Endodermal cell (in vitro differentiated cells): ENCODE data around the gene MACROD2. TPM values are rescaled to one million over a fixed set of nuclear protein-coding genes. Genes with fewer than 3 reads are reported as not detected.
A peak's percentile ranks its signal among the peaks of the same experiment; 100 is the strongest.

Source experiments
- DNase-seq: peaks from one replicate; pipeline ENCODE4 v3.0.0-alpha.2; 2017
- H3K27ac ChIP-seq: 2 replicates; pipeline ENCODE4 v1.5.1; 2013; ENCODE audit warnings: mild to moderate bottlenecking, low read depth, low read length, moderate library complexity
- H3K27me3 ChIP-seq: 2 replicates; pipeline ENCODE4 v1.6.1; 2013; ENCODE audit warnings: mild to moderate bottlenecking, low read length, moderate library complexity; ENCODE audit not compliant: insufficient read depth, control insufficient read depth, poor library complexity, severe bottlenecking
- H3K36me3 ChIP-seq: 2 replicates; pipeline ENCODE4 v1.7.0; 2013; ENCODE audit warnings: mild to moderate bottlenecking, low read length, moderate library complexity; ENCODE audit not compliant: control insufficient read depth, insufficient read depth
- H3K4me1 ChIP-seq: one replicate; pipeline ENCODE4 v1.7.0; 2013; ENCODE audit warnings: low read length; ENCODE audit not compliant: control insufficient read depth, insufficient read depth
- H3K4me3 ChIP-seq: 2 replicates; pipeline ENCODE4 v1.5.1; 2013; ENCODE audit warnings: mild to moderate bottlenecking, low read length, moderate library complexity
- H3K9ac ChIP-seq: 2 replicates; pipeline ENCODE4 v1.6.1; 2013; ENCODE audit warnings: mild to moderate bottlenecking, low read length, moderate library complexity; ENCODE audit not compliant: poor library complexity, severe bottlenecking; ENCODE audit errors: extremely low read depth
- H3K9me3 ChIP-seq: 2 replicates; pipeline ENCODE4 v1.6.1; 2013; ENCODE audit warnings: mild to moderate bottlenecking, low read length, moderate library complexity; ENCODE audit not compliant: control insufficient read depth
- H3K27ac Mint-ChIP-seq: 2 replicates; pipeline ENCODE4 v1.8.0; 2020; ENCODE audit warnings: mixed read lengths
- H3K27me3 Mint-ChIP-seq: 2 replicates; pipeline ENCODE4 v1.8.0; 2021; ENCODE audit warnings: mild to moderate bottlenecking, mixed read lengths; ENCODE audit not compliant: insufficient read depth
- H3K36me3 Mint-ChIP-seq: 2 replicates; pipeline ENCODE4 v1.8.0; 2020; ENCODE audit warnings: low read depth, mixed read lengths
- H3K4me1 Mint-ChIP-seq: 2 replicates; pipeline ENCODE4 v1.8.0; 2020; ENCODE audit warnings: mixed read lengths
- H3K4me3 Mint-ChIP-seq: 2 replicates; pipeline ENCODE4 v1.8.0; 2020; ENCODE audit warnings: mild to moderate bottlenecking, moderate library complexity, mixed read lengths
- H3K9me3 Mint-ChIP-seq: 2 replicates; pipeline ENCODE4 v1.8.0; 2020; ENCODE audit warnings: mild to moderate bottlenecking, mixed read lengths
- WGBS, 2 experiments: methylation state at CpG; one replicate each; pipeline versions ENCODE4 v1.1.5 to v1.1.7; 2013; ENCODE audit warnings: missing lambda C conversion rate in 2 of 2, mixed read lengths in 1 of 2; ENCODE audit not compliant: insufficient coverage in 1 of 2, insufficient read length in 1 of 2; 5-methylcytosine and 5-hydroxymethylcytosine counted together
- total RNA-seq, 2 donors: library from RNA; stranded (reverse); fragmentation: NEBNext Ultra II Directional in 1 of 2; extraction: Animal tissue kit (Norgen Biotek cat#: 25700) in 1 of 2; gene quantifications; 2 replicates in 1 of 2; 3 replicates in 1 of 2; pipeline ENCODE4 v1.2.1, GENCODE V29; 2021
- TF ChIP-seq, protein P1 (sequence below): fragments of 200-600 bp; sonication (generic); conservative IDR thresholded peaks from 2 replicates; pipeline ENCODE4 v1.5.0; 2021; ENCODE audit warnings: antibody characterized with exemption, mild to moderate bottlenecking

MACROD2 gene
- total RNA-seq, 2 donors from 2014 or later = 2.3 to 4.8 TPM

DNA sequence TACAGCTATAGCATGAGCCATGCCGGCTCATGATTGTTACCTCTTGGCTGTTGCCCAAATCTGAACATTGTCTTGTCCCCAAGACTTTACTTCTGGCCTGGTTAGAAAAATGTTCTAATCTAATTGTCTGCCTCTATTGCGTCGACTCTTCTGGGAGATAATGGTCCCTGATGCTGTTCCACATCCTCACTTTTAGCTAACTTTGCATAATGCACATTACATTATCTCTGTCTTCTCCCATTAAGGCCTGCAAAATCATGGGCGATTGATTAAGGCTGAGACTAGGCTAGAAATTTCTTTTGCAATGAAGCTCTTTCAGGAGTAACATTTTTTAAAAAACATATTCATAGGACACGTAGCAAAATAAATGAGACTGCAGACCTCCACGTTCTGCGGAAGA lies 1616.9 kb downstream of the MACROD2 start:
- no peak overlapping the region for H3K9ac ChIP-seq
- Mint-ChIP-seq H3K27ac (no peak overlapping the region), H3K27me3 (no peaks in the 10 kb centered on the region), H3K4me3 (no peak overlapping the region), H3K36me3 (no peaks in the 10 kb centered on the region), H3K4me1 (peaks cover 8% of the 10 kb centered on the region), H3K9me3 (no peaks in the 10 kb centered on the region)
- no peak for DNase-seq
- H3K27me3 ChIP-seq = no peaks in the 10 kb centered on the region
- no peaks in the 10 kb centered on the region for H3K36me3 ChIP-seq
- H3K4me1 ChIP-seq = peaks cover 12% of the 10 kb centered on the region
- H3K9me3 ChIP-seq = no peaks in the 10 kb centered on the region
- TF ChIP-seq, protein P1, sequence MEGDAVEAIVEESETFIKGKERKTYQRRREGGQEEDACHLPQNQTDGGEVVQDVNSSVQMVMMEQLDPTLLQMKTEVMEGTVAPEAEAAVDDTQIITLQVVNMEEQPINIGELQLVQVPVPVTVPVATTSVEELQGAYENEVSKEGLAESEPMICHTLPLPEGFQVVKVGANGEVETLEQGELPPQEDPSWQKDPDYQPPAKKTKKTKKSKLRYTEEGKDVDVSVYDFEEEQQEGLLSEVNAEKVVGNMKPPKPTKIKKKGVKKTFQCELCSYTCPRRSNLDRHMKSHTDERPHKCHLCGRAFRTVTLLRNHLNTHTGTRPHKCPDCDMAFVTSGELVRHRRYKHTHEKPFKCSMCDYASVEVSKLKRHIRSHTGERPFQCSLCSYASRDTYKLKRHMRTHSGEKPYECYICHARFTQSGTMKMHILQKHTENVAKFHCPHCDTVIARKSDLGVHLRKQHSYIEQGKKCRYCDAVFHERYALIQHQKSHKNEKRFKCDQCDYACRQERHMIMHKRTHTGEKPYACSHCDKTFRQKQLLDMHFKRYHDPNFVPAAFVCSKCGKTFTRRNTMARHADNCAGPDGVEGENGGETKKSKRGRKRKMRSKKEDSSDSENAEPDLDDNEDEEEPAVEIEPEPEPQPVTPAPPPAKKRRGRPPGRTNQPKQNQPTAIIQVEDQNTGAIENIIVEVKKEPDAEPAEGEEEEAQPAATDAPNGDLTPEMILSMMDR = no peak
- no peak overlapping the region for H3K27ac ChIP-seq
- 93 to 94% methylated on average over 5 to 7 of the region's 7 CpGs for WGBS, 2 experiments
- no peak overlapping the region for H3K4me3 ChIP-seq

DNA sequence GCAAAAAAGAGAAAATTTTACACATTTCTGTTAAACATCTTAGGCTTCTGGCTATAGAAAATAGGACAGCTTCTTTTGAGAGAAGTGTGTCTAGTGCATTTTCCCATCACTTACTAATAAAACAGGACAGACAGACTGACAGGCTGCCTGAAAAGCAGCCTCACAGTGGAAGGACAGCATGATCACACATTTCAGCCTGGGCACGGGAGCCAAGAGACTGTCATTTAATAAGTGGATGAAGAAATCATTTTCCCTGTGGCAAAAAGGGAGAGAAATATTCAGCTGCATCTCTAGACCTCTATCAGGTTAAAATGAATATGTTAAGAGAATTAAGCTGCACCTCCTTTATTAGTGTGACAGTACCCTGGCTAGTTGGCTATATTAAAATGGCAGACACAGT lies 1617.5 kb downstream of the MACROD2 start:
- Histone ChIP-seq H3K27me3 (no peaks in the 10 kb centered on the region), H3K9ac (no peak overlapping the region), H3K9me3 (no peaks in the 10 kb centered on the region), H3K36me3 (no peaks in the 10 kb centered on the region), H3K27ac (peak overlapping the region; percentile 14), H3K4me1 (peaks cover 12% of the 10 kb centered on the region), H3K4me3 (no peak overlapping the region)
- Mint-ChIP-seq H3K9me3 (no peaks in the 10 kb centered on the region), H3K27ac (no peak overlapping the region), H3K4me3 (no peak overlapping the region), H3K4me1 (peaks cover 8% of the 10 kb centered on the region), H3K36me3 (no peaks in the 10 kb centered on the region), H3K27me3 (no peaks in the 10 kb centered on the region)
- no peak for DNase-seq
- TF ChIP-seq, protein P1 = no peak
- WGBS, 2 experiments = 60 to 100% methylated on average over 1 of the region's 1 CpG

DNA sequence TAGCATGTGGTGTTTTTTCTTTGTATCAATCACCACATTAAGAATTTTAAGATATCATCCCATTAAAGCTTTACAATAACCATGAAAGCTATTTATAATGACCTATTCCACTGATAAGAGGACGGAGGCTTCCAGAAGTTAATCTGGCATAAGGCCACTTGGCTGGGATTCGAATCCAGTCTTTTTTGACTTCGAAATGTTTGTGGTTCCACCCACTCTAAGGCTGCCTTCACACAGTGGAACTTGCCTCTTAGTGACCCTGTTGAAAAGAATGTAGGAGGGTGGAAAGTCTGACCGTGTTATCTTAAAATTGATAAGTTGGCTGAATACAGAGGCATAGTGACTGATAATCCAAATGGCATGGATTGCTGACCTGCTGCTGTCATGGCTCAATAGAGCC lies 1618.2 kb downstream of the MACROD2 start:
- H3K9me3 Mint-ChIP-seq = no peaks in the 10 kb centered on the region
- H3K27ac Mint-ChIP-seq = no peak overlapping the region
- H3K4me3 ChIP-seq = no peak overlapping the region
- H3K27me3 Mint-ChIP-seq = no peaks in the 10 kb centered on the region
- no peak overlapping the region for H3K9ac ChIP-seq
- no peaks in the 10 kb centered on the region for H3K27me3 ChIP-seq
- DNase-seq = no peak
- H3K36me3 Mint-ChIP-seq = no peaks in the 10 kb centered on the region
- TF ChIP-seq, protein P1 = no peak
- H3K9me3 ChIP-seq = no peaks in the 10 kb centered on the region
- H3K36me3 ChIP-seq = no peaks in the 10 kb centered on the region
- no peak overlapping the region for H3K4me3 Mint-ChIP-seq
- WGBS, 2 experiments = 85 to 86% methylated on average over 2 to 4 of the region's 4 CpGs
- H3K4me1 ChIP-seq = peaks cover 12% of the 10 kb centered on the region
- H3K27ac ChIP-seq = no peak overlapping the region
- H3K4me1 Mint-ChIP-seq = peaks cover 13% of the 10 kb centered on the region
